ENCODE measurements around the gene SYTL2.

GRCh38 chr11:85699957-85700741, 110.8 kb downstream of the SYTL2 start:
- TF ChIP-seq CTCF (IDR thresholded peaks at IDR 0.05) (no peak), POLR2AphosphoS5 (IDR thresholded peaks at IDR 0.05) (no peak), POLR2A (IDR thresholded peaks at IDR 0.05) (no peak), EP300 (IDR thresholded peaks at IDR 0.05; ENCODE audit: low read depth) (no peak)
